ENCODE measurements around the gene TAS2R31. TPM values are rescaled to one million over a fixed set of nuclear protein-coding genes. Genes with fewer than 3 reads are reported as not detected.

Gene TAS2R31
- total and polyA plus RNA-seq, 10 of the 15 experiments (the other 5 are each of a cell fraction or from before 2014, with no cell fraction given): 0.09 to 4.9 (median 0.77) TPM

DNA sequence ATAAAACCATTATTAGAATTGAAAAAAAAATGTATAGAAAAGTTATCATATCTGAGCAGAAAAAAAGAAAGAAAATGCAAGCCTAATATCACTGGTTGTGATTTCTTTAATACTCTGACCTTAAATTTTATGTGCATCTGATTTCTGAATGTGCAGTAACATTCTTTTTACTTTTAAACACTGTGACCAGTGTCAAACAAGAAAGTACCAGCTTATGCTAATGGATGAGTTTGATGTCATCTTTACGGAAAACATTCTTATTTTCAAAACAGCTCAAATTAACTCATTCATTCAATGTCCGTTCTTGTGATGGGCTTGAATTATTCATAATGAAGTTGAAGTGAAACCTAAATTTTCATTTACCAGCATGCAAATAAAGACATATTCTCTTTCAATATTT lies 44.4 kb downstream of the TAS2R31 start, which contains the start of gene TAS2R50:
TAS2R50 (minus strand) TSS at position 101 of the 400 bp plus-strand sequence; CDS start at position 49, 52 bp downstream.
- no peak for DNase-seq (ENCODE audit: low read depth, low spot score)
- Histone ChIP-seq H3K36me3 (ENCODE audit: control insufficient read depth in 2 of 2, insufficient read depth in 2 of 2, low read length in 1 of 2) (no peaks in the 10 kb centered on the region), H3K79me2 (ENCODE audit: control insufficient read depth, insufficient read depth, low read length) (no peaks in the 10 kb centered on the region), H3K27ac (ENCODE audit: control insufficient read depth, insufficient read depth) (no peak within 1 kb of the TSS), H3K9me3 (replicated peaks; ENCODE audit: control insufficient read depth, insufficient read depth, low read length) (no peaks in the 10 kb centered on the region), H3K4me3 (no peak within 1 kb of the TSS), H3K27me3 (replicated peaks in 1 of 2; ENCODE audit: control insufficient read depth in 2 of 2, insufficient read depth in 2 of 2, low read length in 1 of 2) (no peaks in the 10 kb centered on the region), H3K4me1 (ENCODE audit: control insufficient read depth, insufficient read depth, low read length) (no peaks in the 10 kb centered on the region), H3K9ac (ENCODE audit: control insufficient read depth, insufficient read depth, low read length) (no peak within 1 kb of the TSS), H3K4me2 (ENCODE audit: control insufficient read depth, insufficient read depth) (no peak within 1 kb of the TSS), H2AFZ (ENCODE audit: control insufficient read depth, low read depth, low read length) (no peak within 1 kb of the TSS), H4K20me1 (ENCODE audit: control insufficient read depth, insufficient read depth) (no peaks in the 10 kb centered on the region; the same call in 1 of the 2 replicates)
- POLR2A ChIA-PET: no interaction called here
- CTCF ChIA-PET: no interaction called here
- no peak for ATAC-seq
- WGBS (ENCODE audit: insufficient coverage, insufficient replicate concordance, low lambda C conversion rate, missing lambda C conversion rate): 50% methylated on average over 2 of the region's 2 CpGs
- RAD21 ChIA-PET (ENCODE audit: unreplicated experiment): interaction anchor here (0.8 kb wide), 1 partner anchor 44 kb away, joined by 3 read pairs; no protein-coding TSS in a partner anchor
- intact Hi-C loops (cut with micrococcal nuclease; ENCODE audit: unreplicated experiment) (no loop called here), in situ Hi-C loops (cut with MboI) (no loop called here)
- SMC1A ChIA-PET (ENCODE audit: uncharacterized antibody, unreplicated experiment): no interaction called here
- BruUV-seq (replicated peaks): no TSS peak
- no peak for FAIRE-seq
- TF ChIP-seq JUNB (IDR thresholded peaks at IDR 0.05) (no peak), MEF2B (IDR thresholded peaks at IDR 0.05; ENCODE audit: partially characterized antibody, poor library complexity, severe bottlenecking) (no peak), EGR1 (IDR thresholded peaks at IDR 0.05; ENCODE audit: borderline replicate concordance in 1 of 2, low read depth in 2 of 2, low read length in 2 of 2) (no peak), MYC (IDR thresholded peaks at IDR 0.05; ENCODE audit: insufficient read depth, insufficient read length, insufficient replicate concordance, low read length, severe bottlenecking) (no peak), SRF (IDR thresholded peaks at IDR 0.05; ENCODE audit: low read depth in 2 of 2, low read length in 2 of 2) (no peak), SIN3A (IDR thresholded peaks at IDR 0.05; ENCODE audit: low read depth, low read length) (no peak), KLF5 (IDR thresholded peaks at IDR 0.05; ENCODE audit: partially characterized antibody) (no peak), WRNIP1 (IDR thresholded peaks at IDR 0.05; ENCODE audit: borderline replicate concordance, low read depth, low read length) (no peak), ETV6 (conservative IDR thresholded peaks at IDR 0.05 in 1 of 2, IDR thresholded peaks at IDR 0.05 in 1 of 2; ENCODE audit: borderline replicate concordance in 1 of 2, low read depth in 1 of 2) (no peak), SUZ12 (IDR thresholded peaks at IDR 0.05; ENCODE audit: unreplicated experiment) (no peak), ZZZ3 (IDR thresholded peaks at IDR 0.05; ENCODE audit: control insufficient read depth, insufficient read length, low read depth) (no peak), POLR2A (IDR thresholded peaks at IDR 0.05; ENCODE audit: low read depth, low read length) (no peak), TCF3 (IDR thresholded peaks at IDR 0.05; ENCODE audit: borderline replicate concordance, insufficient read depth, low read depth, low read length) (no peak), CBFB (IDR thresholded peaks at IDR 0.05; ENCODE audit: low read depth) (no peak)
- TF ChIP-seq, protein P1, sequence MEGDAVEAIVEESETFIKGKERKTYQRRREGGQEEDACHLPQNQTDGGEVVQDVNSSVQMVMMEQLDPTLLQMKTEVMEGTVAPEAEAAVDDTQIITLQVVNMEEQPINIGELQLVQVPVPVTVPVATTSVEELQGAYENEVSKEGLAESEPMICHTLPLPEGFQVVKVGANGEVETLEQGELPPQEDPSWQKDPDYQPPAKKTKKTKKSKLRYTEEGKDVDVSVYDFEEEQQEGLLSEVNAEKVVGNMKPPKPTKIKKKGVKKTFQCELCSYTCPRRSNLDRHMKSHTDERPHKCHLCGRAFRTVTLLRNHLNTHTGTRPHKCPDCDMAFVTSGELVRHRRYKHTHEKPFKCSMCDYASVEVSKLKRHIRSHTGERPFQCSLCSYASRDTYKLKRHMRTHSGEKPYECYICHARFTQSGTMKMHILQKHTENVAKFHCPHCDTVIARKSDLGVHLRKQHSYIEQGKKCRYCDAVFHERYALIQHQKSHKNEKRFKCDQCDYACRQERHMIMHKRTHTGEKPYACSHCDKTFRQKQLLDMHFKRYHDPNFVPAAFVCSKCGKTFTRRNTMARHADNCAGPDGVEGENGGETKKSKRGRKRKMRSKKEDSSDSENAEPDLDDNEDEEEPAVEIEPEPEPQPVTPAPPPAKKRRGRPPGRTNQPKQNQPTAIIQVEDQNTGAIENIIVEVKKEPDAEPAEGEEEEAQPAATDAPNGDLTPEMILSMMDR (IDR thresholded peaks at IDR 0.05 in 2 of 3, conservative IDR thresholded peaks at IDR 0.05 in 1 of 3; ENCODE audit: control insufficient read depth in 2 of 3, extremely low read depth in 1 of 3, insufficient read depth in 1 of 3, low read depth in 3 of 3, low read length in 3 of 3): no peak
- TF ChIP-seq, protein P2, sequence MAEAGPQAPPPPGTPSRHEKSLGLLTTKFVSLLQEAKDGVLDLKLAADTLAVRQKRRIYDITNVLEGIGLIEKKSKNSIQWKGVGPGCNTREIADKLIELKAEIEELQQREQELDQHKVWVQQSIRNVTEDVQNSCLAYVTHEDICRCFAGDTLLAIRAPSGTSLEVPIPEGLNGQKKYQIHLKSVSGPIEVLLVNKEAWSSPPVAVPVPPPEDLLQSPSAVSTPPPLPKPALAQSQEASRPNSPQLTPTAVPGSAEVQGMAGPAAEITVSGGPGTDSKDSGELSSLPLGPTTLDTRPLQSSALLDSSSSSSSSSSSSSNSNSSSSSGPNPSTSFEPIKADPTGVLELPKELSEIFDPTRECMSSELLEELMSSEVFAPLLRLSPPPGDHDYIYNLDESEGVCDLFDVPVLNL (IDR thresholded peaks at IDR 0.05; ENCODE audit: low read depth, low read length): no peak
- TF ChIP-seq, protein P3, sequence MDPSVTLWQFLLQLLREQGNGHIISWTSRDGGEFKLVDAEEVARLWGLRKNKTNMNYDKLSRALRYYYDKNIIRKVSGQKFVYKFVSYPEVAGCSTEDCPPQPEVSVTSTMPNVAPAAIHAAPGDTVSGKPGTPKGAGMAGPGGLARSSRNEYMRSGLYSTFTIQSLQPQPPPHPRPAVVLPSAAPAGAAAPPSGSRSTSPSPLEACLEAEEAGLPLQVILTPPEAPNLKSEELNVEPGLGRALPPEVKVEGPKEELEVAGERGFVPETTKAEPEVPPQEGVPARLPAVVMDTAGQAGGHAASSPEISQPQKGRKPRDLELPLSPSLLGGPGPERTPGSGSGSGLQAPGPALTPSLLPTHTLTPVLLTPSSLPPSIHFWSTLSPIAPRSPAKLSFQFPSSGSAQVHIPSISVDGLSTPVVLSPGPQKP (IDR thresholded peaks at IDR 0.05; ENCODE audit: low read depth, low read length): no peak
- TF ChIP-seq, protein P4, sequence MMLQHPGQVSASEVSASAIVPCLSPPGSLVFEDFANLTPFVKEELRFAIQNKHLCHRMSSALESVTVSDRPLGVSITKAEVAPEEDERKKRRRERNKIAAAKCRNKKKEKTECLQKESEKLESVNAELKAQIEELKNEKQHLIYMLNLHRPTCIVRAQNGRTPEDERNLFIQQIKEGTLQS (IDR thresholded peaks at IDR 0.05; ENCODE audit: borderline replicate concordance, extremely low read depth, low read depth, low read length): no peak
